GM12865 (cell line): ENCODE results near the gene NAT14.
"Not testable (repeated sequence)": the region's sequence is repeated elsewhere in the genome, so short reads cannot be mapped to it uniquely, and the experiment has no call there.

ENCODE experiments used
- DNase-seq: peaks from one replicate; pipeline ENCODE4 v3.0.0; 2010; ENCODE audit warnings: low read depth
- H3K4me3 ChIP-seq: 2 replicates; pipeline ENCODE4 v1.5.1; 2011; ENCODE audit warnings: mild to moderate bottlenecking, low read depth, low read length, control low read depth
- CTCF ChIP-seq: IDR thresholded peaks from 2 replicates; pipeline ENCODE4 v1.5.1; 2011; ENCODE audit warnings: low read length, control low read depth, low read depth, inconsistent platforms; ENCODE audit not compliant: insufficient read depth; ENCODE audit errors: missing control alignments

The NAT14 gene

GRCh38 chr19:55526216-55527196 lies 41.5 kb downstream of the NAT14 start:
- H3K4me3 ChIP-seq, result no peak overlapping the region
- DNase-seq, result no peak
- TF ChIP-seq CTCF, result no peak

GRCh38 chr19:55527197-55528029 lies 42.4 kb downstream of the NAT14 start:
- H3K4me3 ChIP-seq, result no peak overlapping the region
- TF ChIP-seq CTCF, result no peak
- no peak for DNase-seq

- H3K4me3 ChIP-seq, result no peak overlapping the region
- no peak for DNase-seq
- TF ChIP-seq CTCF, result no peak
Observed at GRCh38 chr19:55528030-55528803, 43.2 kb downstream of the NAT14 start.

- TF ChIP-seq CTCF, result no peak
Observed at GRCh38 chr19:55529636-55530234, 44.7 kb downstream of the NAT14 start.

GRCh38 chr19:55530996-55531395 lies 46.0 kb downstream of the NAT14 start:
- no peak for TF ChIP-seq CTCF
- no peak overlapping the region for H3K4me3 ChIP-seq
- DNase-seq, result no peak

More at GRCh38 chr19:55529636-55530234, 44.7 kb downstream of the NAT14 start:
- DNase-seq, result no peak
- H3K4me3 ChIP-seq, result no peak overlapping the region

GRCh38 chr19:55534280-55534679 lies 49.3 kb downstream of the NAT14 start:
- not testable (repeated sequence) for DNase-seq, H3K4me3 ChIP-seq
